Chondrocyte (in vitro differentiated cells): ENCODE measurements around the gene ADGRB2. TPM values are rescaled to one million over a fixed set of nuclear protein-coding genes. Genes with fewer than 3 reads are reported as not detected.
"Not testable (repeated sequence)": the region's sequence is repeated elsewhere in the genome, so short reads cannot be mapped to it uniquely, and the experiment has no call there.

Source experiments
- DNase-seq: peaks from one replicate; pipeline ENCODE4 v3.0.0; 2021; ENCODE audit warnings: mixed read lengths, low spot score
- H3K27ac Mint-ChIP-seq: one replicate; pipeline ENCODE4 v1.8.0; 2021; ENCODE audit warnings: mild to moderate bottlenecking, moderate library complexity, mixed read lengths; ENCODE audit not compliant: unreplicated experiment
- H3K27me3 Mint-ChIP-seq: 2 replicates; pipeline ENCODE4 v1.8.0; 2021; ENCODE audit warnings: low read depth, mixed read lengths
- H3K36me3 Mint-ChIP-seq: 2 replicates; pipeline ENCODE4 v1.8.0; 2021; ENCODE audit warnings: low read depth, mixed read lengths
- H3K4me1 Mint-ChIP-seq: 2 replicates; pipeline ENCODE4 v1.8.0; 2021; ENCODE audit warnings: low read depth, mild to moderate bottlenecking, mixed read lengths
- H3K4me3 Mint-ChIP-seq: one replicate; pipeline ENCODE4 v1.8.0; 2021; ENCODE audit warnings: mild to moderate bottlenecking, moderate library complexity, mixed read lengths; ENCODE audit not compliant: unreplicated experiment
- H3K9me3 Mint-ChIP-seq: 2 replicates; pipeline ENCODE4 v1.8.0; 2021; ENCODE audit warnings: low read depth, mixed read lengths
- total RNA-seq: library from RNA; stranded (reverse); gene quantifications from 3 replicates; pipeline ENCODE4 v1.2.1, GENCODE V29; 2021
- TF ChIP-seq, protein P1 (sequence below): fragments of 200-600 bp; sonication (generic); IDR thresholded peaks from 2 replicates; pipeline ENCODE4 v1.5.0; 2021; ENCODE audit warnings: antibody characterized with exemption, mild to moderate bottlenecking, moderate library complexity

The ADGRB2 gene
- total RNA-seq, 1 donor from 2014 or later = 11.9 TPM

DNA sequence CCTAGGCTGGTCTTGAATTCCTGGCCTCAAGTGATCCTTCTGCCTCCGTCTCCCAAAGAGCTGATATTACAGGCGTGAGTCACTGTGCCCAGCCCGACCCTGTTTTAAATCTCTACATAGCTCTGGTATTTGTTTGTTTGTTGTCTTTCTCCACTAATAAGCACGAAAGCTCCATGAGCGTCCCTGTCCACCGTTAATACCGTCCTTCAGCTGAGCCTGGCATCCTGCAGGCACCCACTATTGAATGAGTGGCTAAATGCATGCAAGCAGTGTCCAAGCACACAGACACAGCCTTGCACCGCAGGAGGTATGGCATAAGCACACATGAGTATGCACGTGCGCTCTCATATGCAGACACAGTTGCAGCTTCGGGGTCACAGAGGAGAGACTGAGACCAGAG lies 55.8 kb downstream of the ADGRB2 start:
- no peaks in the 10 kb centered on the region for H3K9me3 Mint-ChIP-seq
- no peaks in the 10 kb centered on the region for H3K36me3 Mint-ChIP-seq
- H3K4me1 Mint-ChIP-seq = peaks cover 75% of the 10 kb centered on the region
- H3K27ac Mint-ChIP-seq = peak overlapping the region; percentile 89
- TF ChIP-seq, protein P1, sequence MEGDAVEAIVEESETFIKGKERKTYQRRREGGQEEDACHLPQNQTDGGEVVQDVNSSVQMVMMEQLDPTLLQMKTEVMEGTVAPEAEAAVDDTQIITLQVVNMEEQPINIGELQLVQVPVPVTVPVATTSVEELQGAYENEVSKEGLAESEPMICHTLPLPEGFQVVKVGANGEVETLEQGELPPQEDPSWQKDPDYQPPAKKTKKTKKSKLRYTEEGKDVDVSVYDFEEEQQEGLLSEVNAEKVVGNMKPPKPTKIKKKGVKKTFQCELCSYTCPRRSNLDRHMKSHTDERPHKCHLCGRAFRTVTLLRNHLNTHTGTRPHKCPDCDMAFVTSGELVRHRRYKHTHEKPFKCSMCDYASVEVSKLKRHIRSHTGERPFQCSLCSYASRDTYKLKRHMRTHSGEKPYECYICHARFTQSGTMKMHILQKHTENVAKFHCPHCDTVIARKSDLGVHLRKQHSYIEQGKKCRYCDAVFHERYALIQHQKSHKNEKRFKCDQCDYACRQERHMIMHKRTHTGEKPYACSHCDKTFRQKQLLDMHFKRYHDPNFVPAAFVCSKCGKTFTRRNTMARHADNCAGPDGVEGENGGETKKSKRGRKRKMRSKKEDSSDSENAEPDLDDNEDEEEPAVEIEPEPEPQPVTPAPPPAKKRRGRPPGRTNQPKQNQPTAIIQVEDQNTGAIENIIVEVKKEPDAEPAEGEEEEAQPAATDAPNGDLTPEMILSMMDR = no peak
- H3K27me3 Mint-ChIP-seq = no peaks in the 10 kb centered on the region
- DNase-seq = no peak
- no peak overlapping the region for H3K4me3 Mint-ChIP-seq

DNA sequence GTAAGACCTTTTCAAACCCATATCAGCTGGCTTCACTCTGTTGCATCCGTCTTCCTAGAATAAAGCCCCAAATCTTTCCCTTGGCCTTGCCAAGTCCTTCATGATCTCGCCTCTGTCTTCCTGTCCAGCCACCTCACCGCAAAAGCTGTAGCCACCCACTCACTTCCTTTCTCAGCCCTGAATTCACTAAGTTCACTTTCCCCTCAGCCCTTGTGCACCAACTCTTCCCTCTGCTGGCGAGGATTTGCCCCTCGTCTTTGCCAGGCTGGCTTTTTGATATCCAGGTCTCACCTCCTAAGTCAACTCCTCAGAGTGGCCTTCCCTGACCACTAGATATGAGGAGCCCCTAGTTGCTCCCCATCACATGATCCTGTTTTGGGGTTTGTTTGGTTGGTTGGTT lies 56.4 kb downstream of the ADGRB2 start:
- peak overlapping the region; percentile 89 for H3K27ac Mint-ChIP-seq
- no peak for DNase-seq
- no peaks in the 10 kb centered on the region for H3K27me3 Mint-ChIP-seq
- peaks cover 75% of the 10 kb centered on the region for H3K4me1 Mint-ChIP-seq
- H3K36me3 Mint-ChIP-seq = no peaks in the 10 kb centered on the region
- TF ChIP-seq, protein P1 = peak; percentile 62
- H3K9me3 Mint-ChIP-seq = no peaks in the 10 kb centered on the region
- no peak overlapping the region for H3K4me3 Mint-ChIP-seq

DNA sequence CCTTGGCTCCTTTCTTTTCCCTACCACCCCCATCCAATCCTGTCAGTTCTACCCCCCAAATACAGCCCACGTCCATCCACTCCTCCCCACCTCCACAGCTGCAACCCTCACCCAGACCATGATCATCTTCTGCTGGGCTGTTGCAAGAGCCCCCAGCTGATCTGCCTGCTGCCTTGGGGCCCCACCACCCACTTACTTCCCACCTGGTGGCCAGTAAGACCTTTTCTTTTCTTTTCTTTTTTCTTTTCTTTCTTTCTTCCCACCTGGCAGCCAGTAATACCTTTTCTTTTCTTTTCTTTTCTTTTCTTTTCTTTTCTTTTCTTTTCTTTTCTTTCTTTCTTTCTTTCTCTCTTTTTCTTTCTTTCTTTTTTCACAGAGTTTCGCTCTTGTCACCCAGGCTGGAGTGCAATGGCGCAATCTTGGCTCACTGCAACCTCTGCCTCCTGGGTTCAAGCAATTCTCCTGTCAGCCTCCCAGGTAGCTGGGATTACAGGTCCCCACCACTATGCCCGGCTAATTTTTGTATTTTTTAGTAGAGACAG lies 57.0 kb downstream of the ADGRB2 start:
- Mint-ChIP-seq H3K4me1 (peaks cover 75% of the 10 kb centered on the region), H3K27ac (peak overlapping the region; percentile 89)
- not testable (repeated sequence) for H3K36me3 Mint-ChIP-seq, DNase-seq, H3K9me3 Mint-ChIP-seq, H3K27me3 Mint-ChIP-seq, H3K4me3 Mint-ChIP-seq

- no peak overlapping the region for H3K4me3 Mint-ChIP-seq
- DNase-seq = no peak
- TF ChIP-seq, protein P1 = no peak
- H3K4me1 Mint-ChIP-seq = peaks cover 76% of the 10 kb centered on the region
- H3K27ac Mint-ChIP-seq = no peak overlapping the region
- H3K36me3 Mint-ChIP-seq = no peaks in the 10 kb centered on the region
- H3K27me3 Mint-ChIP-seq = no peaks in the 10 kb centered on the region
- no peaks in the 10 kb centered on the region for H3K9me3 Mint-ChIP-seq
These were observed 57.6 kb downstream of the ADGRB2 start for GRCh38 chr1:31706384-31707058.

DNA sequence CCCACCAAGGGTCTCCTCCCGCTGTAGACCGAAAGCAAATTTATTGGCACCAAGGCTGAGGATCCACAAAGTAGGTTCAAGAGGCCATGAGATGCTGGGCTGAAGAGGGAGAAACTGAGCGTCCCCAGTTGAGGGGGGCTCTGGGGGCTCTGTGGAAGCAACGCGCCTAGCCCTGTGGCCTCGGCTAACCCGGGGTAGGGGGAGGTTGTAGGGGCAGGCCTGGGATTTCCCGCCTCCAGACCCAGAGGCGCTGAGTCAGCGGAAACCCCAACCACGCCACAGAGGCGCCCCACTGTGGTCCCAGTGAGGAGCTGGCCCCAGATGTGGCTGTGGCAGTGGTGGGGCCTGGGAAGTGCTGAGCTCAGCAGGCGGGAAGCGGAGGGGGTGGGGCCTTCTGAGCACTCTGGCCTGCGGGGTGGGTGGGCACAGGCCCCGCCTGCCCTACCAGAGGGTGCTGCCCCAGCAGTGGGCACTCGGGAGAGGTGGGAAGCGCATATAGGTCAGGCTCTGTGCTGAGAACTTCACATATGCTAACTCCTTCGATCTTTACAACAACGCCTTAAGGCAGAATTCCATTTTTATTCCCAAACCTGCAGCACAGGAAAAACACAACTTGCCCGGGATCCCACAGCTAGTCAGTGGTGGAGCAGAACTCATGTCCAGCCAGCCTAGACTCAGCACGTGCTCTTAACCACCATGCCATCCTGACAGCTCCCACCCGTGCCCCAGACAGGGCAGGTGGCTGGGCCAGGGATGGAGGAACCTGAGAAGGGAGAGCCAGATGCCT lies 58.9 kb downstream of the ADGRB2 start:
- peak overlapping the region; percentile 85 for H3K4me3 Mint-ChIP-seq

More for the DNA sequence above, 58.9 kb downstream of the ADGRB2 start:
- H3K4me1 Mint-ChIP-seq = peaks cover 80% of the 10 kb centered on the region
- peak overlapping the region; percentile 98 for H3K27ac Mint-ChIP-seq
- H3K9me3 Mint-ChIP-seq = no peaks in the 10 kb centered on the region
- no peak for DNase-seq
- TF ChIP-seq, protein P1 = peak; percentile 71
- no peaks in the 10 kb centered on the region for H3K36me3 Mint-ChIP-seq
- H3K27me3 Mint-ChIP-seq = no peaks in the 10 kb centered on the region
